Non-pigmented ciliary epithelial cell (primary cell): Measurements from ENCODE around the gene FAM162A.

Source experiments
- DNase-seq: peaks from one replicate; pipeline ENCODE4 v3.0.0-alpha.2; 2010; ENCODE audit warnings: low read depth

The FAM162A gene

DNA sequence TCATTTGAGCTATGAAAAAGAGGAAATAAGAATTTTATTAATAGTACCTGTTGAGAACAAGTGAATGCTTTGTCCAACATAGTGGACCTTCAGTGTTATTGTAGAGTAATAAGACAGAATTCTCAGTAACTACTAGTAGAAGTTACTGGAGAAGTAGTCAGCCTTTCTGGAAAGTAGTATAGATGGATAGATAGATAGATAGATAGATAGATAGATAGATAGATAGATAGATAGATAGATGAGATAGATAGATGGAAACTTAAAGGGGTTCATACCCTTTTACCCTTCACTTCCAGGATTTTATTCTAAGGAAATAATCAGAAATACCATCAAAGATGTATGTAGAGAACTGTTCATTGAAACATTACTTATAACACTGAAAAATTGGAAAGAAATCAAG, 5.2 kb downstream of the FAM162A start:
- DNase-seq, result no peak

DNA sequence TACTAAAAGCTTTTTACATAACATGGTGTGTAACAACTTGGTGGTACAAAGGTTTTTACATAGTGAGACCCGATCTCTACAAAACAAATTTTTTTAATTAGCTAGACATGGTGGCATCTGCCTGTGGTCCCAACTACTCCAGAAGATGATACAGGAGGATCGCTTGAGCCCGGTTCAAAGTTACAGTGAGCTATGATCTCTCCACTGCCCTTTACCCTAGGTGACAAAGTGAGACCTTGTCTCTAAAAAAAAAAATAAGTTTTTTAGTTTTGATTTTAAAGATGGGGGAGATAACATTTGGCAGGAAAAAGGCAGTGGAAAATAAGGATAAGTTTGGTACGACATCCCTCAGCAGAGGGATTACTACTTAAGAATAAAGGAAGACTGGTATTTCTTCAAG, 5.9 kb downstream of the FAM162A start:
- no peak for DNase-seq

DNA sequence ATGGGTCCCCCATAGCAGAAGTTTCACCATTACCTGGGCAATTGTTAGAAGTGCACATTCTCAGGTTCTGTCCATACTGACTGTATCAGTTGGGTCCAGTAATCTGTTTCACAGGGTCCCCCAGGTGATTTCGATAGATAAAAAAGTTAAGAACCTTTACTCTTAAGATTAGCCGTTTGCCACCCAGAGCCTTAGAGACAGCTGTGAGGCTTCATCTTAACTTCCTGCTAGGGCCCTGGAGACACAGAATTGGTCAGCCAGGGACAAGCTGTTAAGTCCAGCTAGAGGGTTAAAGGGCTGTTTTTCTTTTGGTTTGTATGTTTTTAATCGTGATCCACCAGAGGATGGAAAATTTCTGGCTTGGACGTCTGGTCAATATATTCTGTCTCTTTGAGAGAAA, 6.7 kb downstream of the FAM162A start:
- no peak for DNase-seq

DNA sequence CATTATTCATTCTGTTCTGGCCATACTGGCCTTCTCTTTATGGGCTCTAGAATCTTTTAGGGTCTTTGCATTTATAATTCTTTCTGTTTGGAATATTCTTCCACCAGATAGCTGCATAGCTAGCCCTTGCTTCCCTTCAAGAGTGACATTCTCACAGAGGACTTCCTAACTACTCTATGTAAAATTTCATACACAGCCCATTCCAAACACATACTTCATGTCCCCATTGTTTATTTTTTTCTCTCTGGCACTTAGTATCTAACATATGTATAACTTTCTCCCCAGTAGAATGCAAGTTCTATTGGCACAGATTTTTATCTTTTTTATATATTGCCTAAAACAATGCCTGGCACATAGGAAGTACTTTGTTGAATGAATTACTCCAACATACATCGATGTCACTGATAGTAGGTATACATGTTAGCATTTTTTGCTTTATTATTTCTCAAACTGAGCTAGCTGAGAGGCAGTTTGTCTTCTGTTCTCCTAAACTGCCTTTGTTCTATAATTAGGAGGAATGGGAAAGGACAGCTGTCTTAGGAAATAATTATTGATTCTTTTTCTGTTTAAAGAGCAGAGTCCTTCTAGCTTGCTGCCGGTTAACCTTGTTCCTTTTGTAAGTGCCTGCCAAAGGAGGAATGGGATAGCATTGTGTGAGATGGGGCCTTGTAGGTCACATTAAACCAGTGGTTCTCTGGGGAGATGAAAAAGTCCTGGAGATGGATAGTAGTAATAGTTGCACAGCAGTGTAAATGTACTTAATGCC, 7.9 kb downstream of the FAM162A start:
- no peak for DNase-seq

DNA sequence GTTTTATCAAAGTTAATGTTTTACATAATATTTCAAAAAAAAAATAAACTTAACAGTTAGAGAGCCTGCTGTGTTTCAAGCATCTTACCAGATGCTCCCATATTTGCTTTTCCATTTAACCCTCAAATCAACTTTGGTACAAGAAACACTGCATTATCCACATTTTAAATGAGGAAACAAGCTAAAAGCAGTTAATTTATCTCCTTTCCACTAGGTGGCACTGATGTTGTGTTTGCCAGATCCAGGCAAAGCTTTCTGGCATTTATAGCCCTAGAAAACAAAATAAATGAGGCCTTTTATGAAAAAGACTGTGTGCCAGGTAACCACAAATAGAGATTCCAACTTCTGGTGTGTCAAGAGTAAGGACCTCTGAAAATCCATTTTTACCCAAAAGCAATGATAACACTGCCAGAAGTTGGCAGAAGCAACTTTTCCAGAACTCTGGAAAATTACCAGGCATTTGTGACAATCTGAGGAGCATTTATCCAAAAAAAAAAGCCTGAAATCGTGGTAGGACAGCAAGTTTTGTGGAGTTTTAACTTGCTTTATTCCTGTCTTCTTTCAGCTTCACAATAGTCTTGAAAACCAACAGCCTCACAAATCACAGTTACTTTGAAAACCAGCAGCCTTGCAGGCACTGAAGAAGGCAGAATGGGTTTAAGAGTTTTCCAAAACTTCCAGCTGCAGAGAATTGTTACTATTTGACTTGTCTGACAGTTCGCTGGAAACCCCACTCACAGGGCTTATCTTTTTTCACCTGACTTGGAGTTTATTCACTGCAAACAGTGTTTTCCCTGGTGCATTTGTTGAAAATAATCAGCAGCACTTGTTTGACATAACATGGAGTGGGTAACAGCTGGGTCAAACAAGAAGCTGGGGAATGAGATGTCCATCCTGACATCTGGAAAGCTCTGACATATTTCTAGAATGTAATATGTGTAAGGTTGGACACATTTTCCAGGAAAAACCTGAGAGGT, 9.2 kb downstream of the FAM162A start:
- no peak for DNase-seq

DNA sequence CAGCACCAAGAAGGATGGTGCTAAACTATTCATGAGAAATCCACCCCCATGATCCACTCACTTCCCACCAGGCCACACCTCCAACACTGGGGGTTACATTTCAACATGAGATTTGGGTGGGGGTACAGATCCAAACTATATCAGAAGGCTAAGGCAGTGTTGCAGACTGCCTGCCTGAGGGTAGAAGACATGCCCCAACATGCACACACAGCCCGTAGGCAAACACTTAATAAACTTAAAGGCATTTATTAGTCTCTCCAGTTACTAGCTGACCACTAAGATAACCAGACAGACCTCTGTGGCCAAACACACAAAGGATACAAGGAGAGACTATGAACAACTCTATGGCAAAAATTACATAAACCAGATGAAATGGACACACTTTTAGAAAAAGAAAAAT, 10.2 kb downstream of the FAM162A start:
- no peak for DNase-seq

DNA sequence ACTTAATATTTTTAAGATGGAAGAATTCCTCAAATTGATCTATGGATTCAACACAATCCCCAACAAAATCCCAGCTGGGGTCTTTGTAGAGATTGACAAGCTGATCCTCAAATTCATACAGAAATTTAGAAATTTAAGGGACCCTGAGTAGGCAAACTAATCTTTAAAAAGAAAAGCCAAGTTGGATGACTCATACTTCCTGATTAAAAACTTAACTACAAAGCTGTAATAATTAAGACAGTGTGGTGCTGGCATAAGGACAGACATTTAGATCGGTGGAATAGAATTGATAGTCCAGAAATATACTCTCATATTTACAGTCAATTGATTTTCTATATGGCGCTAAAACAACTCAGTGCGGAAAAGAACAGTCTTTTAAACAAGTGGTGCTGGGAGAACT, 11.6 kb downstream of the FAM162A start:
- no peak for DNase-seq

DNA sequence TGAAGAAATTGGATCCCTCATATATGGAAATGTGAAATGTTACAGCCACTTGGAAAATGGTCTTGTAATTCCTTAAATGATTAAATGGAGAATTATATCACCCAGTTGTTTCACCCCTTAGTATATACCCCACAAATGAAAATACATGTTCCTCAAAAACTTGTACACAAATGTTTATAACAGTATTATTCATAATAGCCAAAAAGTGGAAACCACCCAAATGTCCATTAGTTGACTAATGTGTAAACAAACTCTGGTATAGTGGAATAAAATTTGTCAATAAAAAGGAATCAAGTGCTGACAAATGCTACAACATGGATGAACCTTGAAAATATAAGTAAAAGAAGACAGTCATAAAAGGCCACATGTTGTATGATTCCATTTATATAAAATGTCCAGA, 12.5 kb downstream of the FAM162A start:
- no peak for DNase-seq

DNA sequence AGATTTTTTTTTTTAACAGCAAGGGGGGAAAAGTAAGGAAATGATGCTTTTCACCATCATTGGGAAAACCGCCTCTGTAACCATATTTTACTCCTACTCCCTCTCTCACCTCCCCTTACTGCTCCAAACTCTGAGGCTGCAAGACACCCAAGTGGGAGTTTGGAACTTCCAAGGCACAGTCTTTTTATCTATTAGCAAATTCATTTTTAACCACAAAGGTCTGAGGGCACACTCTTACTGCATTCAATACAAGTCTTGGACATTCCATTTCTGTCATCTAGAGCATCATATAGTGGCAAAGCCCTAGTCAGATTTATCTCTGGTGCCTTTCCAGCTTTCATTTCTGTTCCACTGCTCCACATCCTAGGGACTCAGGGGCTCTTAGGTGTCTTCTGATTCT, 13.2 kb downstream of the FAM162A start:
- DNase-seq, result no peak

DNA sequence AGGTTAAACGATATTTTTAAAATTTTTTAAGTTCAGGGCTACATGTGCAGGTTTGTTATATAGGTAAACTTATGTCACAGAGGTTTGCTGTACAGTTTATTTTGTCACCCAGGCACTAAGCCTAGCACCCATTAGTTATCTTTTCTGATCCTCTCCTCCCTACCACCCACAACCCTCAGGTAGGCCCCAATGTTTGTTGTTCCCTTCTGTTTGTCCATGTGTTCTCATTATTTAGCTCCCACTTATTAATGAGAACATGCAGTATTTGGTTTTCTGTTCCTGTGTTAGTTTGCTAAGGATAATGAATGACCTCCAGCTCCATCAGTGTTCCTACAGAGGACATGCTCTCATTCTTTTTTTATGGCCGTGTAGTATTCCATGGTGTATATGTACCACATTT, 14.9 kb downstream of the FAM162A start:
- no peak for DNase-seq

DNA sequence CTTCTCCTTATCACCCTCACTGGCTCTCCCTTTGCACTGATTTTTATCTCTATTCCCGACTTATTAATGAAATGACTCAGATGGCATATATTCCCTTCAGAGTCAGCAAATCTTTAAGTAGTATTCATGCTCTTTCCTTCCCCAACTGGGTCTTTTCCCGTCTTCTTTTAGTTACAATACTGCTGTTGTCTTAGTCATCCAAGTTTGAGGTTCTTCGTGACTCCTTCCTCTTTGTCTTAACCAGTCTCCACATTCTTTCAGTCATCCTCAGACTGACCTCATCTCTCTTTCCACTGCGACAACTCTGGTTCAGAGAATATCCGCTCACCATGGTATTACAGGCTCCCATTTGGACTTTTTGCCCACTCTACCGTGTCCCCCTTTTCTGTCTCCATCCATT, 19.5 kb downstream of the FAM162A start:
- peak; percentile 77 for DNase-seq

DNA sequence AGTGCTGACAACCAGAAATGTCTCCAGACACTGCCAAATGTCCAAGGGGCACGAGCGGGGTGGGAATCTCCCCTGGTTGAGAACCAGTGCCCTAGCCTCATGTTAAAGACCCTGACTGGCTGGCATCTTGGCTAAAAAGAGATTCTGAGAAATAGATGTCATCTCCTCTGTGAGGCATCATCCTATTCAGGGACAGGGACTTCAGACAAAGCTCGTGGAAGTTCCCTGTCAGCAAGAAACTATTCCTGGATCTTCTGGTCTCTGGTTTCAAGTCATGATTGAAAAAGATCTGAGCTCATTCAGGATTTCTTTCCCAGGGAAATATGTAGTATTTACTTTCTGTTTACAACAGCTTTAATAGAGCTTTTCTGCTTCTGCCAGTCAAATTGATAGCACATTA, 21.0 kb downstream of the FAM162A start:
- DNase-seq, result no peak

DNA sequence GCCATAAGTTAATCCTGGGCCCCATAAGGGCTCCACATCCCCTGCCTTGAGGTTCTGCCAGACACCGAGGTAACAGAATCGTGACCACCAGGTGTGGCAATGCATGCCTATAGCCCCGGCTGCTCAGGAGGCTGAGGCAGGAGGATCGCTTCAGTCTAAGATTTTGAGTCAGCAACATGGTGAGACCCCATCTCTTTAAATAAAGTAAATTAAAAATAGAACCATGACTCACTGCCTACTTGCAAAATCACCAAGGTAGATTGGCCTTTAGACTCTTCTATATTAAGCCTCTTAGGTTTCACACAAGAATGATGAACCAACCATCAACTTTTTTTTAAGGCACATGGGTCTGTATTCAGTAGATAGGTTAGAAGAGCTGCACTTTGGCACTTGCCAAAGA, 22.2 kb downstream of the FAM162A start:
- no peak for DNase-seq

DNA sequence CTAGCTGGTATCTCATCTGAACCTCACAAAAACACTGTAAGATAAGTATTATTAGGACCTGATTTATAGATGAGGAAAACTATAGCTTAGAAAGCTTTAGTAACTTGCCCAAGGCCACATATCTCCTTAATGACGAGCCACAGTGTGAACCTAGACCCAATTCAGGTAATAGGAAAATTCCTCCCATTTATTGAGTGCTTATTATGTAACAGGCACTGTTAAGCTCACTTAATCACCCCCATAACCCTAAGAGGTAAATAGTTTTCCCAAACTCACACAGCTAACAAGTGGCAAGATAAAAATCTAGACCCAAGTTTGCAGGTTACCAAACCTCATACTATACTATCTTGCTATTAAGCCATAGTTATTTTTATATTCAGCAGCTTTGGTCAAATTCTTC, 24.0 kb downstream of the FAM162A start:
- DNase-seq, result no peak

DNA sequence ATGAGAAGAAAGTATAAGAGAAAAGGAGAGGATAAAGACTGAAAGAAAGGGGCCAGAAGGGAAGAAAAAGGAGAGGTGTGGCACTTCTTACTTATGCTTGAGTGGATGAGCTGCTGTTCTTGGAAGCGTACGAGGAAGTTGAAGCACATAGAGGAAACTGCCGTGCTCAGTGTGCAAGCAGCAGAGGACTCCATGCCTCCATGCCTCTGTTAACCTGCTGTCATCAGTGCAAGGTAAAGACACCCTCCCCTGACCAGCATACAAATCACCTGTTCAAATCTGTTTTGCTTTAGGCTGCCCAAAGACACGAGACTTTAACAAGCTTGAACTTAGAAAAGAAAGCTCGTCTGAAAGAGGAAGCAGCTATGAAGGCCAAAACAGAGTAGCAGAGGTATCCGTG, 25.5 kb downstream of the FAM162A start:
- no peak for DNase-seq

DNA sequence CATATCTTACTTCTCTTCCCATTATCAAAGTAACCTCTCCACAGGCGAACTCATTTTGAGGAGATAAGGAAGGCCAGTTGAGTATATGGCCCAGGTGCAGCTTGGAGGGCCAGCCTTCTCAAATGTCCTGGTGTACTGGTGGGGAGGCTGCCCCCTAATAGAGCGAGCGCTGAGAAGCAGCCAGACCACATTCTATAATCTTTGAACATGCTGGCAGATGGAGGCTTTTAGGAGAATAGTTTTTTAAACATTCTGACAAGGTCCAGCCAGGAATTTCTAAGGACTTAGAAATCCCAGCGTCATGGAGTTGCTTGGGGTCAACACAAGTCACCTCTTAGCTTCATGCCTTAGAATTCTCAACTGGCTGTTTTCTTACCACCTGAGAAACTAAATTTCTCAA, 26.1 kb downstream of the FAM162A start:
- no peak for DNase-seq

DNA sequence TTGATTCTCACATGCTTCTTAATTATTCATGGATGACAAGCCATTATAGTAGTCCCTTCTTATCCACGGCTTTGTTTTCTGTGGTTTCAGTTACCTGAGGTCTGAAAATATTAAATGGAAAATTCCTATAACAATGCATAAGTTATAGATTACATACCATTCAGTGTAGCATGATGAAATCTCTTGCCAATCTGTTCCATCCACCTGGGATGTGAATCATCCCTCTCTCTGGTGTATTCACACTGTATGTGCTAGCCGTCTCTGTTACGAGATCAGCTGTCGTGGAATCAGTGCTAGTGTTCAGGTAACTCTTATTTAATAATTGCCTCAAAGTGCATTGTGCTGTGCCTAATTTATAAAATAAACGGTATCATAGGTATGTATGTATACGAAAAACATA, 26.7 kb downstream of the FAM162A start:
- DNase-seq, result no peak

DNA sequence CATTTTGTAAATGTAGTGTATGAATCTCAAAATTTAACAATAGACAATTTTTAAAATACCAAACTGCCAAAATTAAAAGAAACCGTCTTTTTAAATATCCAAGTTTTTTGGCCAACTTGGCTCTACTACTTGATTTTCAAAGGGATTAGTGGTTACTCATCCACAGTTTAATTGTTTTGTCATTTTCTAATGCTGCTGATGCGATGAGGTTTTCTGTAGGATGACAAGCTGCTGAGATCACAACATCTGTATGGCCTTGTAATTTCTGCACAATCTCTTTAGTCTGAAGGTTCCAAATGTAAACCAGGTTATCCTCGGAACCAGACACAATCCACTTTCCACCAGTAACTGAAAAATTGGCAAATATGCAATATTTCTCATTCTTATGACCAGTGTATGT, 30.4 kb downstream of the FAM162A start:
- DNase-seq, result no peak

DNA sequence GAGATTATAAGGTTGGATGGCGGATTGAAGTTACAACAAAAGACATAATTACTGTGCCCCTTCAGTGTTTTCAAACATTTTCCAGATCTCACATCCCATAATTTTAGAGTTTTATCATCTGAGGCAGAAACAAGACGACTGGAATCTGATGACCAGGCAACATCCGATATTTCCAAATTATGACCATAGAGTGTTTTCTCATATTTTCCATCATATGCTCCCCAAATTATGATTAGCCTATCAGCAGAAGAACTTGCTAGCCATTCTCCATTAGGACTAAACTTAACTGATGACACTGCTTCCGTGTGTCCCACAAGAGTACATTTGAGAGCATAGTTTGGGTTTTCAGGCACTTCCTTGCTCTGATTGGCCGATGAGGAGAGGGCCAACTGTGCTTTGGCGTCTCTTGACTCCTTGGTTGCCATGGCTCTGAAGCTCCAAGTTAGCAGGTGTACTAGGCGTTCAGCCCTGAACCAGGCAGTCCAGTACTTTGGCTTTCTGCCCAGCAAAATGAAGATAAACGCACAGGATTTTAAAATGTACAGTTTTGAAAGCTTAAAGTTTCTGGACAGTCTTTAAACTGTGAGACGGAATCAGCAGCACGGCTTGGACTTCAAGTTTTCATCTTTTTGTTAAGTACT, 31.2 kb downstream of the FAM162A start:
- DNase-seq, result no peak

DNA sequence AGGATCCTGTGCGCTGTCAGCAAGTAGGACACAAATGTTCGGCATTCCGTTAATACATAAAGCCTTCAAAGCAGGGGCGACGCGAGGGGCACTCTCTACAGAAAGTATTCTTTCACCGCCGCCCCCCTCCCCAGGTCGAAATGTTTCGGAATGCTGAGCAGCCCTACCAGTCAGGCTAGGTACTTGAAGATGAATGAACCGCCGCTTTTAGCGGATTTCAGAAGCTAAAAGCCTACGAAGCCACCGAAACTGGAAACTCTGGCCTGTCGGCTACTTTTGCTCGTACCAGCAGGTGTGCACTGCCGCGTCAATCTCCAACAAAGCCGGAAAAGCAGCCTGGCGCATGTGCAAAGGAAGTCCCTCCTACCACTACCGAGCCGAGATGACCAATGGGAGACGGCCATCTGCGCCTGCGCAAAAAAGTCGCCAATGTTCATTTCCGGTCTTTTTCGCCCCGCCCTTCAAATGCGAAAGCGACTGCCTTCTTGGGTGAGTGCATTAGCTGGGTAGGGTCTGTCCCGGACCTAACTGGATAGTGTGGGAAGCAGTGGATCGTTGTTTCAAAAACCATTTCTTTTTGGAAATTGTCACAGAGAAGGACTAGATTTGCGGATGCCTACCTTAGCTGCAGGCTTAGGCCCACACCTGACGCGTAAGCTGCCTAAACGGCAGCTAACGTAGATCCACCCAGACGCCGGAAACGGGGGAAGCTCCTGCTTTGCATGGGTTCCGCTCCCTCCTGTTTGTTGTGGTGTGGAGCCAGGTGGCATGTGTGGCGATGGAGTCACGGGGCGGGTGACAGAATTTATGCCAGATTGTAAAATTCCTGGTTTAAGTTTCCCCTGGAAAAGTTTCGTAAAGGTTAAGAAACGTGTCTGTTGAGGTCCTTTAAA, 32.0 kb downstream of the FAM162A start, which contains the start of gene WDR5B:
Gene WDR5B, minus strand, starts transcription at position 301 of the 893 bp plus-strand sequence. CDS start 534 bp downstream, outside the sequence.
- peak; percentile 88 for DNase-seq

DNA sequence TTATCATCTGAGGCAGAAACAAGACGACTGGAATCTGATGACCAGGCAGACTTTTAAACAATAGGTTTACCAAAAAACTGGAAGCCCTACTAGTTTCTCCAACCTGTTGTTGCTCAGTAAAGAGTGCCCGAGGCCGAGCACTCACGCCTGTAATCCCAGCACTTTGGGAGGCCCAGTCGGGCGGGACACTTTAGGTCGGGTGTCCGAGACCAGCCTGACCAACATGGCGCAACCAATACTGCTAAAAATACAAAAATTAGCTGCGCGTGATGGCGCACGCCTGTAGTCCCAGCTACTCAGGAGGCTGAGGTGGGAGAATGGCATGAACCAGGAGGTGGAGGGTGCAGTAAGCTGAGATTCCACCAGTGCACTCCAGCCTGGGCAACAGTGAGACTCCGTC, 33.0 kb downstream of the FAM162A start:
- no peak for DNase-seq

DNA sequence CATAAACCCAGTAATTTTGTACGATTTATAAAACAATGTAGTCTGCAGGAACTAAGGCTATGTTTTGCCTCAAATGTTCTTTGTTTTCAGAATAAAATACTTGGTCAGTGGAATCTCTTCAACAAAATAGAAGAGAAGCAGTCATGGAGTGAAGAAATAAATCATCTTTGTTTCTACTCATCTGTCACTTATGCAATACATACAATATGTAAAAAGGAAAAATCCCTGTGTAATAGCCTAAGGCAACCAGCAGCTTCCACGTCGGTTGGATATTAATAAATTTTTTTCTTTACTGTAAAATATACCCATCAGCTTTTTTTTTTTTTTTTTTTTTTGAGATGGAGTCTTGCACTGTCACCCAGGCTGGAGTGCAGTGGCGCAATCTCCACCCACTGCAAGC, 37.1 kb downstream of the FAM162A start:
- no peak for DNase-seq
